A549 (cell line): ENCODE results near the gene HOXA11. TPM values are rescaled to one million over a fixed set of nuclear protein-coding genes. Genes with fewer than 3 reads are reported as not detected.
A peak's percentile ranks its signal among the peaks of the same experiment; 100 is the strongest.

ENCODE experiments used
- ATAC-seq, 2 experiments: fragments of 200-7000 bp in 1 of 2; fragments of >200 bp in 1 of 2; cut with Nextera tagmentation in 1 of 2; cut with Tn5 transposase in 1 of 2; 3 replicates each; pipeline versions ENCODE4 v1.8.0 to v1.9.1; 2018 to 2020; ENCODE audit warnings: mild to moderate bottlenecking in 1 of 2, moderate library complexity in 1 of 2
- CTCF ChIA-PET: fragments of 300-600 bp; sonication (Branson Sonifier 250); formaldehyde crosslinking; extraction: SDS; loops from one replicate; lab custom pipeline; 2021; ENCODE audit warnings: antibody characterized with exemption, inconsistent platforms; lab: Yijun Ruan, JAX
- POLR2A ChIA-PET: fragments of 350-600 bp; formaldehyde crosslinking; extraction: SDS; loops from one replicate; lab custom pipeline; 2021; ENCODE audit warnings: antibody characterized with exemption, inconsistent platforms; lab: Yijun Ruan, JAX
- DNase-seq, 2 experiments: peaks; one replicate each; pipeline versions ENCODE4 v3.0.0 to v3.0.0-alpha.2; 2011 to 2016; ENCODE audit warnings: low read depth in 1 of 2, low spot score in 1 of 2
- FAIRE-seq: peaks from 2 replicates; lab custom pipeline; 2011; peaks lifted over from hg19 to GRCh38; lab: Jason Lieb, UNC
- H3K27ac ChIP-seq, 2 experiments: fragments of >200 bp; sonication (Bioruptor Twin); formaldehyde crosslinking; 3 replicates each; pipeline ENCODE4 v1.5.1; 2016 to 2017
- H3K4me1 ChIP-seq: fragments of >200 bp; sonication (Bioruptor Twin); formaldehyde crosslinking; 3 replicates; pipeline ENCODE4 v1.6.1; 2016
- H3K4me2 ChIP-seq: fragments of >200 bp; sonication (Bioruptor Twin); formaldehyde crosslinking; 3 replicates; pipeline ENCODE4 v1.6.1; 2016
- H3K4me3 ChIP-seq: fragments of >200 bp; sonication (Bioruptor Twin); formaldehyde crosslinking; 3 replicates; pipeline ENCODE4 v1.5.1; 2016
- H3K9me3 ChIP-seq: fragments of >200 bp; sonication (Bioruptor Twin); formaldehyde crosslinking; 3 replicates; pipeline ENCODE4 v1.6.1; 2016
- EHF ChIP-seq: fragments of 250-450 bp; sonication (Bioruptor Pico); IDR thresholded peaks from 2 replicates; pipeline ENCODE4 v1.5.0; 2020; ENCODE audit warnings: mild to moderate bottlenecking
- EHMT2 ChIP-seq: fragments of 200-600 bp; sonication (generic); IDR thresholded peaks from 2 replicates; pipeline ENCODE4 v1.6.1; 2016; ENCODE audit warnings: antibody characterized with exemption, low read depth, mild to moderate bottlenecking, moderate library complexity
- FOSB ChIP-seq: fragments of 250-450 bp; sonication (Bioruptor Pico); IDR thresholded peaks from 2 replicates; pipeline ENCODE4 v1.5.0; 2020; ENCODE audit warnings: mild to moderate bottlenecking, moderate library complexity
- GATA3 ChIP-seq: IDR thresholded peaks from 2 replicates; pipeline ENCODE4 v1.6.1; 2012; ENCODE audit warnings: borderline replicate concordance
- JUN ChIP-seq, 2 experiments: fragments of >200 bp; sonication (Bioruptor Twin); formaldehyde crosslinking; IDR thresholded peaks; 2 replicates in 1 of 2; 3 replicates in 1 of 2; pipeline ENCODE4 v1.6.1; 2016 to 2017
- KDM5A ChIP-seq: fragments of 200-600 bp; sonication (generic); IDR thresholded peaks from 2 replicates; pipeline ENCODE4 v1.6.1; 2016; ENCODE audit warnings: antibody characterized with exemption, mild to moderate bottlenecking
- MAFK ChIP-seq: fragments of 450-650 bp; IDR thresholded peaks from 2 replicates; pipeline ENCODE4 v1.6.1; 2014; ENCODE audit not compliant: partially characterized antibody
- MAZ ChIP-seq: fragments of 150-350 bp; IDR thresholded peaks from 2 replicates; pipeline ENCODE4 v1.6.1; 2014; ENCODE audit warnings: antibody characterized with exemption, low read depth, low read length, borderline replicate concordance
- NPAS2 ChIP-seq: fragments of 250-450 bp; sonication (Bioruptor Pico); IDR thresholded peaks from 2 replicates; pipeline ENCODE4 v1.8.0; 2022; ENCODE audit warnings: mild to moderate bottlenecking, moderate library complexity, borderline replicate concordance
- NR3C1 ChIP-seq: fragments of >200 bp; sonication (Bioruptor Twin); formaldehyde crosslinking; IDR thresholded peaks from 3 replicates; pipeline ENCODE4 v1.6.1; 2017
- PHF8 ChIP-seq: fragments of 200-600 bp; sonication (generic); IDR thresholded peaks from 2 replicates; pipeline ENCODE4 v1.6.1; 2016; ENCODE audit warnings: low read depth, mild to moderate bottlenecking, antibody characterized with exemption, moderate library complexity, borderline replicate concordance
- RFX5 ChIP-seq: fragments of 450-650 bp; IDR thresholded peaks from 2 replicates; pipeline ENCODE4 v1.7.1; 2014; ENCODE audit warnings: antibody characterized with exemption, mild to moderate bottlenecking, moderate library complexity
- SMC3 ChIP-seq: fragments of >200 bp; sonication (Bioruptor Twin); formaldehyde crosslinking; IDR thresholded peaks from 3 replicates; pipeline ENCODE4 v1.6.1; 2018; ENCODE audit warnings: inconsistent platforms
- SREBF2 ChIP-seq: fragments of 450-650 bp; IDR thresholded peaks from 2 replicates; pipeline ENCODE4 v1.6.1; 2014; ENCODE audit warnings: mild to moderate bottlenecking, moderate library complexity
- WGBS: methylation state at CpG from one replicate; pipeline ENCODE4 v1.1.6; 2017; ENCODE audit errors: missing lambda C conversion rate; 5-methylcytosine and 5-hydroxymethylcytosine counted together
- polyA plus RNA-seq, 4 experiments: library from polyadenylated mRNA; depleted of rRNA in 3 of 4; stranded (reverse); fragments of >200 nt; fragmentation: RNase III in 1 of 4; extraction: RNeasy Plus Mini Kit Qiagen cat#74134 plus additional on column Dnase treatment in 1 of 4; gene quantifications; 2 replicates in 3 of 4; 3 replicates in 1 of 4; pipeline ENCODE4 v1.2.3, GENCODE V29; 2011 to 2017
- TF ChIP-seq, protein P1 (sequence below): IDR thresholded peaks from 2 replicates; pipeline ENCODE4 v1.6.1; 2012
- TF ChIP-seq, protein P2 (sequence below): fragments of 250-450 bp; sonication (Bioruptor Pico); IDR thresholded peaks from 2 replicates; pipeline ENCODE4 v1.5.0; 2021; ENCODE audit warnings: mild to moderate bottlenecking, moderate library complexity, borderline replicate concordance
- TF ChIP-seq, protein P3 (sequence below): fragments of 200-600 bp; sonication (generic); IDR thresholded peaks from 2 replicates; pipeline ENCODE4 v1.6.1; 2016; ENCODE audit warnings: antibody characterized with exemption, mild to moderate bottlenecking, moderate library complexity
- TF ChIP-seq, protein P4 (sequence below): fragments of 450-650 bp; IDR thresholded peaks from 2 replicates; pipeline ENCODE4 v1.6.1; 2014; ENCODE audit warnings: antibody characterized with exemption
- TF ChIP-seq, protein P5 (sequence below): fragments of >200 bp; sonication (Bioruptor Twin); formaldehyde crosslinking; IDR thresholded peaks from 3 replicates; pipeline ENCODE4 v1.6.1; 2016

Gene HOXA11
- polyA plus RNA-seq, 2 of the 4 experiments (the other 2 are of a cell fraction), result 0.68 to 0.84 TPM

DNA sequence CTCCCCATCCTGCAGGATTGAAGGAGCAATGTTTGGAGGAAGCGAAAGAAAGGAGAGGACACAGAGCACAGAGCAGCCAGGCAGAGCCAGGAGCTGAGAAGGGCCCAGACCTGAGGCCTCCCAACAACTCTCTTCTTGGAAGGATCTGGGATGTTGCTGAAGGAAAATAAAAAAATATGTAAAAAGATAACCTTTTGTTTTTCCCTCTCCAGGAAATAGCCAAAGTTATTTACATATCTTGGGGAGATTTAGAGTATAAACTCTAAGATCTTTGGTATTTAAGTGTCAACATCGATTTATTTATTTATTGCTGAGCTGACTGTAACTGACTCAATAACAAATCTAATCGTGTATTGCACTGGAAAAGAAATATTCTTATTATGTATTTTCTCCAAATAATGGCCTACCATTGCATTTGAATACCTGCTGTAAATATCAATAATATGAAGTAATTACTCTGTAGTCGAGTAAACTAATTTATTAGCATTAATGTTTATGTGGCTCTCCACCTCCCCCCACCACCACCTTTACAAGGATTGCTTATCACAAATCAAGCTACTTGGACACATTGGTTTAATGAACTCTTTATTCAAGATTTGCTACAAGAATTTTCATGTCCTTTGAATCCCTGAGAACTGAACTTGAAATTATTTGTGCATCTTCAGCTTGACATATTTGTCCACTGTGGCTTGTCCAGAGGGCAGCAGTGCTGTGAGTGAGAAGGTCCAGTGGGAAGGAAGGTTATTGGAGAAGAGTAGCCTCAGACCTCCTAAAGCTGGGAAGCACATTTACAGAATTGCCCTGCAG, 1.8 kb upstream of the HOXA11 start:
- H3K4me3 ChIP-seq, result no peak overlapping the region
- ATAC-seq (peak in 1 of 2 experiments; percentile 24; a peak in 3 of 6 replicates), DNase-seq (no peak), FAIRE-seq (no peak)
- 51% methylated on average over 4 of the region's 4 CpGs for WGBS
- POLR2A ChIA-PET, result no interaction called here
- CTCF ChIA-PET, result interaction anchor here (0.6 to 4.2 kb wide), 10 partner anchors 8 to 1727 kb away, joined by 3 to 27 read pairs (median 4); partner anchors contain the start of genes HOXA10 and HOXA13
- H3K9me3 ChIP-seq, result no peaks in the 10 kb centered on the region
- peaks cover 14% of the 10 kb centered on the region; the same call in 2 of the 3 replicates for H3K4me1 ChIP-seq
- no peak overlapping the region for H3K4me2 ChIP-seq
- TF ChIP-seq MAFK (peak; percentile 19), MAZ (no peak)
- 0 out of 6 replicates have a peak overlapping the region, but pooled peaks of 1 of the 2 experiments have one; percentile 3 for H3K27ac ChIP-seq

DNA sequence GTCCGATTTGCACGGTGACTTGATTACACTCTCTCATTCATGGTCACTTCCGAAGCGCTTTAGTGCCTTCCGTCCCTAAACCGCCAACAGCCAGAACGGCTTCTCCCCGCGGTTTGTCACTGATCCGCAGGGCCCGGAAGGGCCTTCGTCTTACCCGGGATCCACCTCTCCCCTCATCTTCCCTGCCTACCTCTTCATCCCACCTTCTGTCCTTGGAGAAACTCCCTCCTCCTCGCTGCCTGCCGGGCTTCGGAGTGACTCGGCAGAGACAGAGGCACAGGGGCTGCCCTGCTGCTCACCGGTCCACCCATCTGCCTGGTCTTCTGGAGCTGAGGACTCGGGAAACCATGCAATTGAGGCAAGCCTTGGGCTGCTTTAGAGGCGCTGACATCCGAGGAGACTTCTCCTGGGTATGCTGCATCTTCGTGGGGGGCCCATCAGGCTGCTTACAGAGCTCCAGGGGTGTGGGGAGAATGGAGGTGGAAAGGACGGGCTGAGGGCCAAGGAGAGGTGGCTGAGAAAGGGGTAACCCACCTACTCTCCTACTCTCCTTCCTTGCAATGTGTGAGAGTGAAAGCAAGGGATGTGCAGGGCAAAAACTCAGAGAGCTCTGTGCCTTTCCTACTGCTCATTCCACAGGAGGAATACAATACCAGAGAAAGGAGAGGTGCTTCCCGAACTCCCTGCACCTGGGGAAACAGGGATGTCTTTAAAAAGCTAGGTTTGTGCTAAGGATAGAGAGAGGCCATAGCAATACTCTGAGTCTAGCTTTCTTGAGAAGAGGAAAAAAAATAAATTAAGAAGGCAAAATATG, 1.0 kb upstream of the HOXA11 start:
- H3K4me3 ChIP-seq, result no peak overlapping the region
- H3K27ac ChIP-seq, result 0 out of 6 replicates have a peak overlapping the region, but pooled peaks of 1 of the 2 experiments have one; percentile 3
- ChIA-PET POLR2A (no interaction called here), CTCF (interaction anchor here (1.0 to 4.2 kb wide), 9 partner anchors 8 to 835 kb away, joined by 3 to 27 read pairs (median 4); partner anchors contain the start of genes HOXA10 and HOXA13)
- no peaks in the 10 kb centered on the region for H3K9me3 ChIP-seq
- WGBS, result 92% methylated on average over 24 of the region's 24 CpGs
- no peak overlapping the region for H3K4me2 ChIP-seq
- peak in 1 of 2 experiments; percentile 20; a peak in 3 of 6 replicates for ATAC-seq
- peaks cover 14% of the 10 kb centered on the region; the same call in 2 of the 3 replicates for H3K4me1 ChIP-seq
- no peak for FAIRE-seq
- no peak for DNase-seq
- TF ChIP-seq JUN (IDR thresholded peaks at IDR 0.05), result no peak
- TF ChIP-seq SMC3, result no peak
- TF ChIP-seq, protein P1, sequence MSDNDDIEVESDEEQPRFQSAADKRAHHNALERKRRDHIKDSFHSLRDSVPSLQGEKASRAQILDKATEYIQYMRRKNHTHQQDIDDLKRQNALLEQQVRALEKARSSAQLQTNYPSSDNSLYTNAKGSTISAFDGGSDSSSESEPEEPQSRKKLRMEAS, result no peak

DNA sequence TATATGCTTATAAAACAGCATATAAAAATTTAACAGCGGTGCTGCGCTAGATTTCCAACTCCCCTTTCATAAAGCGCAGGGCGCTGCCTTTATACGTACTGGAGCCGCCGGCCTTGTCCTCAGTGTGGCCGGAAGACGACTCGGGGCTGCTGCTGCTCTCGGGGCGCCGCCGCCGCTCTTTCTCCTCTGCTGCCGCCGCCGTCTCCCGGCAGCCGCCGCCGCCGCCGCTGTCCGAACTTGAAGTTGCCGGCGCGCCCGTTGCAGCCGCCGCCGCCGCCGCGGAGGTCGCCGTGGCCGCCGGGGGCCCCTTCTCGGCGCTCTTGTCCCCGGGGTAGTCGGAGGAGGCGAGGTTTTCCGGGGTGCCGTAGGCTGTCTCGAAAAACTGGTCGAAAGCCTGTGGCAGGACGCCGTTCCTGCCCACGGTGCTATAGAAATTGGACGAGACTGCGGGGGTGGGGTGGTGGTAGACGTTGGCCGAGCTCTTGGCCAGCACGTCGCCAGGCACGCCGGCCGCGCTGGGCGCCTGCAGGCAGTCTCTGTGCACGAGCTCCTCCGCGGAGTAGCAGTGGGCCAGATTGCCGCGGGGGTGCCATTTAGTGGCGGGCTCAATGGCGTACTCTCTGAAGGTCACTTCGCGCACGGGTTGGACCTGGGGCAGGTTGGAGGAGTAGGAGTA, 557 bp downstream of the HOXA11 start:
- Histone ChIP-seq H3K27ac (peak overlapping the region; percentile 69 to 94), H3K9me3 (no peaks in the 10 kb centered on the region), H3K4me2 (peak overlapping the region; percentile 77), H3K4me3 (peak overlapping the region; percentile 49), H3K4me1 (peaks cover 23% of the 10 kb centered on the region)
- FAIRE-seq, result no peak
- DNase-seq, result peak; percentile 48 to 51
- WGBS, result 18% methylated on average over 50 of the region's 72 CpGs
- POLR2A ChIA-PET, result interaction anchor here (0.7 to 1.1 kb wide), 2 partner anchors 8 to 28 kb away, joined by 4 read pairs; partner anchors contain the start of gene HOXA7
- peak; percentile 26 to 40; a peak in 4 of 6 replicates for ATAC-seq
- CTCF ChIA-PET, result interaction anchor here (1.4 to 4.2 kb wide), 3 partner anchors 12 to 872 kb away, joined by 3 to 27 read pairs (median 3); no protein-coding TSS in a partner anchor
- peak; percentile 29; the same call in 1 of the 2 replicates for TF ChIP-seq PHF8
- TF ChIP-seq, protein P2, sequence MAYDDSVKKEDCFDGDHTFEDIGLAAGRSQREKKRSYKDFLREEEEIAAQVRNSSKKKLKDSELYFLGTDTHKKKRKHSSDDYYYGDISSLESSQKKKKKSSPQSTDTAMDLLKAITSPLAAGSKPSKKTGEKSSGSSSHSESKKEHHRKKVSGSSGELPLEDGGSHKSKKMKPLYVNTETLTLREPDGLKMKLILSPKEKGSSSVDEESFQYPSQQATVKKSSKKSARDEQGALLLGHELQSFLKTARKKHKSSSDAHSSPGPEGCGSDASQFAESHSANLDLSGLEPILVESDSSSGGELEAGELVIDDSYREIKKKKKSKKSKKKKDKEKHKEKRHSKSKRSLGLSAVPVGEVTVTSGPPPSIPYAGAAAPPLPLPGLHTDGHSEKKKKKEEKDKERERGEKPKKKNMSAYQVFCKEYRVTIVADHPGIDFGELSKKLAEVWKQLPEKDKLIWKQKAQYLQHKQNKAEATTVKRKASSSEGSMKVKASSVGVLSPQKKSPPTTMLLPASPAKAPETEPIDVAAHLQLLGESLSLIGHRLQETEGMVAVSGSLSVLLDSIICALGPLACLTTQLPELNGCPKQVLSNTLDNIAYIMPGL (CRISPR knock-in tag), result no peak
- TF ChIP-seq KDM5A, result no peak
- TF ChIP-seq, protein P3, sequence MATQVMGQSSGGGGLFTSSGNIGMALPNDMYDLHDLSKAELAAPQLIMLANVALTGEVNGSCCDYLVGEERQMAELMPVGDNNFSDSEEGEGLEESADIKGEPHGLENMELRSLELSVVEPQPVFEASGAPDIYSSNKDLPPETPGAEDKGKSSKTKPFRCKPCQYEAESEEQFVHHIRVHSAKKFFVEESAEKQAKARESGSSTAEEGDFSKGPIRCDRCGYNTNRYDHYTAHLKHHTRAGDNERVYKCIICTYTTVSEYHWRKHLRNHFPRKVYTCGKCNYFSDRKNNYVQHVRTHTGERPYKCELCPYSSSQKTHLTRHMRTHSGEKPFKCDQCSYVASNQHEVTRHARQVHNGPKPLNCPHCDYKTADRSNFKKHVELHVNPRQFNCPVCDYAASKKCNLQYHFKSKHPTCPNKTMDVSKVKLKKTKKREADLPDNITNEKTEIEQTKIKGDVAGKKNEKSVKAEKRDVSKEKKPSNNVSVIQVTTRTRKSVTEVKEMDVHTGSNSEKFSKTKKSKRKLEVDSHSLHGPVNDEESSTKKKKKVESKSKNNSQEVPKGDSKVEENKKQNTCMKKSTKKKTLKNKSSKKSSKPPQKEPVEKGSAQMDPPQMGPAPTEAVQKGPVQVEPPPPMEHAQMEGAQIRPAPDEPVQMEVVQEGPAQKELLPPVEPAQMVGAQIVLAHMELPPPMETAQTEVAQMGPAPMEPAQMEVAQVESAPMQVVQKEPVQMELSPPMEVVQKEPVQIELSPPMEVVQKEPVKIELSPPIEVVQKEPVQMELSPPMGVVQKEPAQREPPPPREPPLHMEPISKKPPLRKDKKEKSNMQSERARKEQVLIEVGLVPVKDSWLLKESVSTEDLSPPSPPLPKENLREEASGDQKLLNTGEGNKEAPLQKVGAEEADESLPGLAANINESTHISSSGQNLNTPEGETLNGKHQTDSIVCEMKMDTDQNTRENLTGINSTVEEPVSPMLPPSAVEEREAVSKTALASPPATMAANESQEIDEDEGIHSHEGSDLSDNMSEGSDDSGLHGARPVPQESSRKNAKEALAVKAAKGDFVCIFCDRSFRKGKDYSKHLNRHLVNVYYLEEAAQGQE, result no peak
- TF ChIP-seq SREBF2, result no peak
- TF ChIP-seq, protein P4, sequence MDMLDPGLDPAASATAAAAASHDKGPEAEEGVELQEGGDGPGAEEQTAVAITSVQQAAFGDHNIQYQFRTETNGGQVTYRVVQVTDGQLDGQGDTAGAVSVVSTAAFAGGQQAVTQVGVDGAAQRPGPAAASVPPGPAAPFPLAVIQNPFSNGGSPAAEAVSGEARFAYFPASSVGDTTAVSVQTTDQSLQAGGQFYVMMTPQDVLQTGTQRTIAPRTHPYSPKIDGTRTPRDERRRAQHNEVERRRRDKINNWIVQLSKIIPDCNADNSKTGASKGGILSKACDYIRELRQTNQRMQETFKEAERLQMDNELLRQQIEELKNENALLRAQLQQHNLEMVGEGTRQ, result no peak
- no peak for TF ChIP-seq FOSB (CRISPR knock-in tag)
- no peak for TF ChIP-seq EHF
- TF ChIP-seq GATA3, result no peak
- TF ChIP-seq EHMT2, result no peak
- TF ChIP-seq, protein P5, sequence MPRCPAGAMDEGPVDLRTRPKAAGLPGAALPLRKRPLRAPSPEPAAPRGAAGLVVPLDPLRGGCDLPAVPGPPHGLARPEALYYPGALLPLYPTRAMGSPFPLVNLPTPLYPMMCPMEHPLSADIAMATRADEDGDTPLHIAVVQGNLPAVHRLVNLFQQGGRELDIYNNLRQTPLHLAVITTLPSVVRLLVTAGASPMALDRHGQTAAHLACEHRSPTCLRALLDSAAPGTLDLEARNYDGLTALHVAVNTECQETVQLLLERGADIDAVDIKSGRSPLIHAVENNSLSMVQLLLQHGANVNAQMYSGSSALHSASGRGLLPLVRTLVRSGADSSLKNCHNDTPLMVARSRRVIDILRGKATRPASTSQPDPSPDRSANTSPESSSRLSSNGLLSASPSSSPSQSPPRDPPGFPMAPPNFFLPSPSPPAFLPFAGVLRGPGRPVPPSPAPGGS, result no peak
- TF ChIP-seq SMC3, result no peak
- TF ChIP-seq RFX5, result no peak
- peak in 1 of 2 experiments; percentile 29; a peak in 1 of 5 replicates for TF ChIP-seq JUN (IDR thresholded peaks at IDR 0.05)
- no peak for TF ChIP-seq NR3C1
- TF ChIP-seq NPAS2, result no peak
